ENCODE measurements around the gene RUNDC1. TPM values are rescaled to one million over a fixed set of nuclear protein-coding genes. Genes with fewer than 3 reads are reported as not detected.
"Not testable (repeated sequence)": the region's sequence is repeated elsewhere in the genome, so short reads cannot be mapped to it uniquely, and the experiment has no call there.

The RUNDC1 gene
- total RNA-seq, 1 donor from 2014 or later: 13.2 TPM

GRCh38 chr17:42989141-42989540, 8.8 kb downstream of the RUNDC1 start:
- H3K36me3 ChIP-seq (ENCODE audit: control insufficient read depth, insufficient read depth, low read length): peaks cover 5% of the 10 kb centered on the region
- no peak for DNase-seq (ENCODE audit: low read depth)

GRCh38 chr17:42989726-42990652, 9.6 kb downstream of the RUNDC1 start:
- H3K4me3 ChIP-seq (ENCODE audit: low read depth, low read length): no peak overlapping the region
- TF ChIP-seq CTCF (IDR thresholded peaks at IDR 0.05; ENCODE audit: insufficient read depth, low read length, poor library complexity, severe bottlenecking): no peak
- H3K36me3 ChIP-seq (ENCODE audit: control insufficient read depth, insufficient read depth, low read length): peaks cover 6% of the 10 kb centered on the region
- H3K27me3 ChIP-seq (ENCODE audit: control insufficient read depth, insufficient read depth, low read length): no peaks in the 10 kb centered on the region
- DNase-seq (ENCODE audit: low read depth): no peak

More at GRCh38 chr17:42989141-42989540, 8.8 kb downstream of the RUNDC1 start:
- Histone ChIP-seq H3K4me3 (ENCODE audit: low read depth, low read length) (no peak overlapping the region), H3K27me3 (ENCODE audit: control insufficient read depth, insufficient read depth, low read length) (no peaks in the 10 kb centered on the region)
- TF ChIP-seq CTCF (IDR thresholded peaks at IDR 0.05; ENCODE audit: insufficient read depth, low read length, poor library complexity, severe bottlenecking): no peak

- no peak for DNase-seq (ENCODE audit: low read depth)
- Histone ChIP-seq H3K4me3 (ENCODE audit: low read depth, low read length) (no peak overlapping the region), H3K36me3 (ENCODE audit: control insufficient read depth, insufficient read depth, low read length) (peaks cover 5% of the 10 kb centered on the region), H3K27me3 (ENCODE audit: control insufficient read depth, insufficient read depth, low read length) (no peaks in the 10 kb centered on the region)
- no peak for TF ChIP-seq CTCF (IDR thresholded peaks at IDR 0.05; ENCODE audit: insufficient read depth, low read length, poor library complexity, severe bottlenecking)
Measured at GRCh38 chr17:42991471-42991870, 11.1 kb downstream of the RUNDC1 start.

- Histone ChIP-seq H3K4me3 (ENCODE audit: low read depth, low read length) (no peak overlapping the region), H3K36me3 (ENCODE audit: control insufficient read depth, insufficient read depth, low read length) (peaks cover 5% of the 10 kb centered on the region), H3K27me3 (ENCODE audit: control insufficient read depth, insufficient read depth, low read length) (no peaks in the 10 kb centered on the region)
- TF ChIP-seq CTCF (IDR thresholded peaks at IDR 0.05; ENCODE audit: insufficient read depth, low read length, poor library complexity, severe bottlenecking): no peak
- no peak for DNase-seq (ENCODE audit: low read depth)
Measured at GRCh38 chr17:42992872-42993271, 12.5 kb downstream of the RUNDC1 start.

GRCh38 chr17:42993913-42994312, 13.5 kb downstream of the RUNDC1 start:
- DNase-seq (ENCODE audit: low read depth); H3K4me3 ChIP-seq (ENCODE audit: low read depth, low read length); H3K36me3 ChIP-seq (ENCODE audit: control insufficient read depth, insufficient read depth, low read length): not testable (repeated sequence)

GRCh38 chr17:42997390-42997983, 17.1 kb downstream of the RUNDC1 start:
- no peak for DNase-seq (ENCODE audit: low read depth)
- Histone ChIP-seq H3K27me3 (ENCODE audit: control insufficient read depth, insufficient read depth, low read length) (no peaks in the 10 kb centered on the region), H3K4me3 (ENCODE audit: low read depth, low read length) (peak overlapping the region; percentile 18), H3K36me3 (ENCODE audit: control insufficient read depth, insufficient read depth, low read length) (peaks cover 5% of the 10 kb centered on the region)
- TF ChIP-seq CTCF (IDR thresholded peaks at IDR 0.05; ENCODE audit: insufficient read depth, low read length, poor library complexity, severe bottlenecking): no peak

More at GRCh38 chr17:42993913-42994312, 13.5 kb downstream of the RUNDC1 start:
- H3K27me3 ChIP-seq (ENCODE audit: control insufficient read depth, insufficient read depth, low read length): not testable (repeated sequence)

Data from kidney epithelial cell (primary cell).